Loucy (cell line): Measurements from ENCODE around the gene VWA8.

Experiments
- H2AFZ ChIP-seq: fragments of 200-600 bp; sonication (generic); 2 replicates; pipeline ENCODE4 v1.6.0; 2016; ENCODE audit warnings: antibody characterized with exemption, mild to moderate bottlenecking, low read length, moderate library complexity
- H3F3A ChIP-seq: fragments of 200-600 bp; 2 replicates; pipeline ENCODE4 v1.6.0; 2016; ENCODE audit warnings: antibody characterized with exemption, low read depth, mild to moderate bottlenecking
- H3K27me3 ChIP-seq: fragments of 200-600 bp; sonication (generic); 2 replicates; pipeline ENCODE4 v1.6.1; 2014; ENCODE audit warnings: low read length, mild to moderate bottlenecking; ENCODE audit not compliant: insufficient read depth, poor library complexity, severe bottlenecking
- H3K36me3 ChIP-seq: fragments of 200-600 bp; sonication (generic); 2 replicates; pipeline ENCODE4 v1.6.1; 2016; ENCODE audit warnings: low read length; ENCODE audit not compliant: insufficient read depth
- H3K4me1 ChIP-seq: fragments of 200-600 bp; sonication (generic); 2 replicates; pipeline ENCODE4 v1.5.1; 2014; ENCODE audit warnings: low read length, mild to moderate bottlenecking; ENCODE audit not compliant: insufficient read depth, poor library complexity, severe bottlenecking
- H3K4me2 ChIP-seq: fragments of 200-600 bp; sonication (generic); 2 replicates; pipeline ENCODE4 v1.6.0; 2014; ENCODE audit warnings: antibody characterized with exemption, low read length, low read depth, mild to moderate bottlenecking; ENCODE audit not compliant: poor library complexity, severe bottlenecking
- H3K4me3 ChIP-seq: fragments of 200-600 bp; sonication (generic); 2 replicates; pipeline ENCODE4 v1.5.1; 2014; ENCODE audit warnings: low read length, mild to moderate bottlenecking, mixed read lengths; ENCODE audit not compliant: poor library complexity, severe bottlenecking
- H3K79me2 ChIP-seq: fragments of 200-600 bp; sonication (generic); 2 replicates; pipeline ENCODE4 v1.6.1; 2014; ENCODE audit warnings: low read length; ENCODE audit not compliant: insufficient read depth
- H3K9ac ChIP-seq: fragments of 200-600 bp; sonication (generic); 2 replicates; pipeline ENCODE4 v1.6.0; 2014; ENCODE audit warnings: mild to moderate bottlenecking, low read depth, low read length, moderate library complexity; ENCODE audit not compliant: poor library complexity, severe bottlenecking
- H3K9me2 ChIP-seq: fragments of 200-600 bp; sonication (generic); replicated peaks from 2 replicates; pipeline ENCODE4 v1.6.1; 2016; ENCODE audit warnings: low read depth, low read length, mixed read lengths
- H3K9me3 ChIP-seq: fragments of 200-600 bp; sonication (generic); 2 replicates; pipeline ENCODE4 v1.6.1; 2014; ENCODE audit warnings: mild to moderate bottlenecking, antibody characterized with exemption, low read length, low read depth; ENCODE audit not compliant: insufficient read depth
- H4K20me1 ChIP-seq: fragments of 200-600 bp; sonication (generic); 2 replicates; pipeline ENCODE4 v1.6.0; 2014; ENCODE audit warnings: antibody characterized with exemption, low read length, mild to moderate bottlenecking; ENCODE audit not compliant: insufficient read depth, poor library complexity, severe bottlenecking
- EZH2phosphoT487 ChIP-seq: fragments of 200-600 bp; IDR thresholded peaks from 2 replicates; pipeline ENCODE4 v1.6.1; 2018; ENCODE audit warnings: antibody characterized with exemption, mild to moderate bottlenecking, moderate library complexity, borderline replicate concordance
- TF ChIP-seq, protein P1 (sequence below): fragments of 200-600 bp; sonication (generic); conservative IDR thresholded peaks from 2 replicates; pipeline ENCODE4 v1.5.1; 2014; ENCODE audit warnings: mild to moderate bottlenecking, antibody characterized with exemption, low read length

The VWA8 gene

DNA sequence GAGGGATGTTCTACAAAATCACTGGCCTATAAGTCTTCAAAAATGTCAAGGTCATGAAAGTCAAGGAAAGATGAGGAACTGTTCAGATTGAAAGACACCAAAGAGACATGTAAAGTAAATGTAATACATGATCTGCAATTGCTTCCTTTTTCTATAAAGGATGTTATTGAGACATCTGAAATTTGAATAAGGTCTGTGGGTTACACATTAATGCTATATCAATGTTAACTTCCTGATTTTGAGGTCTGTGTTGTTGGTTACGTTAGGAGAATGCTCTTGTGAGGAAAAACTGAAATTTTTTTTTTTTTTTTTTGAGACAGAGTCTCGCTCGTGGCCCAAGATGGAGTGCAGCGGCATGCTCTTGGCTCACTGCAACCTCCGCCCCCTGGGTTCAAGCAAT lies 306.1 kb downstream of the VWA8 start:
- Histone ChIP-seq H2AFZ (no peak overlapping the region), H3F3A (no peaks in the 10 kb centered on the region), H3K27me3 (no peaks in the 10 kb centered on the region), H3K9me2 (no peaks in the 10 kb centered on the region), H3K4me1 (no peaks in the 10 kb centered on the region), H4K20me1 (no peaks in the 10 kb centered on the region), H3K9ac (no peak overlapping the region), H3K4me2 (no peak overlapping the region), H3K36me3 (no peaks in the 10 kb centered on the region), H3K79me2 (no peaks in the 10 kb centered on the region), H3K4me3 (no peak overlapping the region), H3K9me3 (no peaks in the 10 kb centered on the region)
- TF ChIP-seq, protein P1, sequence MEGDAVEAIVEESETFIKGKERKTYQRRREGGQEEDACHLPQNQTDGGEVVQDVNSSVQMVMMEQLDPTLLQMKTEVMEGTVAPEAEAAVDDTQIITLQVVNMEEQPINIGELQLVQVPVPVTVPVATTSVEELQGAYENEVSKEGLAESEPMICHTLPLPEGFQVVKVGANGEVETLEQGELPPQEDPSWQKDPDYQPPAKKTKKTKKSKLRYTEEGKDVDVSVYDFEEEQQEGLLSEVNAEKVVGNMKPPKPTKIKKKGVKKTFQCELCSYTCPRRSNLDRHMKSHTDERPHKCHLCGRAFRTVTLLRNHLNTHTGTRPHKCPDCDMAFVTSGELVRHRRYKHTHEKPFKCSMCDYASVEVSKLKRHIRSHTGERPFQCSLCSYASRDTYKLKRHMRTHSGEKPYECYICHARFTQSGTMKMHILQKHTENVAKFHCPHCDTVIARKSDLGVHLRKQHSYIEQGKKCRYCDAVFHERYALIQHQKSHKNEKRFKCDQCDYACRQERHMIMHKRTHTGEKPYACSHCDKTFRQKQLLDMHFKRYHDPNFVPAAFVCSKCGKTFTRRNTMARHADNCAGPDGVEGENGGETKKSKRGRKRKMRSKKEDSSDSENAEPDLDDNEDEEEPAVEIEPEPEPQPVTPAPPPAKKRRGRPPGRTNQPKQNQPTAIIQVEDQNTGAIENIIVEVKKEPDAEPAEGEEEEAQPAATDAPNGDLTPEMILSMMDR: no peak
- no peak for TF ChIP-seq EZH2phosphoT487

DNA sequence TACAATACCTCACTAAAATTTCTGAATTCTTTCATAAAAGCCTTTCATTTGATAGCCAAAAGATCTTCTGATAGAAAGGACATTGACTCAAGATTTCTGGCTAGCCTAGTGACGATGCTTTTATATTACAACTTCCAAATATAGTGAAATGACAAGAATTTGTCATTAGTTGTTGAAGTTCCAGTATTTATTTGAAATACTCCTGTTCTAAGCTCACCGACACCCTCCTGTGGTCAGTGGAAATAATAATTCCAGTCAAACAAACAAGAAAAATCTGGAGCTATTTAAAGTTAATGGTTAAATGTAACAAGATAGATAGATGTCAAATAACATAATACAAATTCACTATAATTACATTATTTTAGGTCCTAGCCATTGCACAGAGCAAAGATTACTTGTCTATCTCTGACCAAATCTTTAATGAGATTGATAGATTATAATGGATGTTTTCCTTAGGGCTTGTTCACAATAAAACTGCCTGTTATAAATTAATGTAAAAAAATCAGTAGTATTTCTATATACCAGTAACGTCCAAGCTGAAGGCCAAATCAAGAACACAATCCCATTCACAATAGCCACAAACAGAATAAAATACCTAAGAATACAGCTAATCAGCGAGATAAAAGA lies 308.1 kb downstream of the VWA8 start:
- Histone ChIP-seq H3K9me2 (no peaks in the 10 kb centered on the region), H3K4me2 (no peak overlapping the region), H3F3A (no peaks in the 10 kb centered on the region), H3K36me3 (no peaks in the 10 kb centered on the region), H3K4me3 (no peak overlapping the region), H3K9me3 (no peaks in the 10 kb centered on the region), H3K4me1 (no peaks in the 10 kb centered on the region), H3K9ac (no peak overlapping the region), H3K27me3 (no peaks in the 10 kb centered on the region), H3K79me2 (no peaks in the 10 kb centered on the region), H2AFZ (no peak overlapping the region), H4K20me1 (no peaks in the 10 kb centered on the region)
- TF ChIP-seq, protein P1: peak; percentile 82
- no peak for TF ChIP-seq EZH2phosphoT487

DNA sequence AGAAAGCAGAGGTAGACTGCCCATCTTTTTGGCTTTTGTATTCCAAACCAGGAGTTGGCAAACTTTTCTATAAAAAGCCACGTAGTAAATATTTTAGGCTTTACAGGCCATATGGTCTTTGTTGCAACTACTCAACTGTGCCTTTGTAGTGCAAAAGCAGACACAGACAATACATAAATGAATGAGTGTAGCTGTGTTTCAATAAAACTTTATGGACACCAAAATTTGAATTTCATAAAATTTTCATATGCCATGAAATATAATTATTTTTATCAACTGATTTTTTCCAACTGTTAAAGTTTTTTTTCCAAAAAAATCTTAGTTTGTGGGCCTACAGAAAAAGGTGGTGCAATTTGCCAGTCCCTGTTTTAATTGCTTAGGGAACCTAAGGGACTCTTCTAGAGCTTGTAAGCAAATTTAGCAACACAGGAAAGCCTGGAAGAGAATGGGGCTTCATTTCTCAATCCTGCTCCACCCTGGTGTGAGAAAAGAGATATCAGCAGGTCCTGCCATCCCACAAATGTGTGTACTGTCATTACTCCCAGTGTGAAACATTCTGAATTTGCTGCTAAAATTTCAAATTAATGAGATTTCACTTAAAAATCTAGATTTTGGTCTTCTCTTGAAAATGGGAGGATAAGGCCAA lies 309.4 kb downstream of the VWA8 start:
- Histone ChIP-seq H3F3A (no peaks in the 10 kb centered on the region), H3K27me3 (no peaks in the 10 kb centered on the region), H3K4me2 (no peak overlapping the region), H3K4me1 (no peaks in the 10 kb centered on the region), H3K36me3 (no peaks in the 10 kb centered on the region), H3K79me2 (no peaks in the 10 kb centered on the region), H3K4me3 (no peak overlapping the region), H3K9me2 (no peaks in the 10 kb centered on the region), H3K9me3 (no peaks in the 10 kb centered on the region), H2AFZ (no peak overlapping the region), H3K9ac (no peak overlapping the region), H4K20me1 (no peaks in the 10 kb centered on the region)
- TF ChIP-seq, protein P1: no peak
- no peak for TF ChIP-seq EZH2phosphoT487
